Measurements from ENCODE around the gene ACSF3.

- TF ChIP-seq CTCF (IDR thresholded peaks at IDR 0.05) (no peak), POLR2A (IDR thresholded peaks at IDR 0.05) (no peak), POLR2AphosphoS5 (IDR thresholded peaks at IDR 0.05) (no peak)
Measured at GRCh38 chr16:89093602-89094251, at the start of gene ACSF3.

All from breast epithelium (tissue), 3 donors.